Right lung (tissue), 5 donors: Measurements from ENCODE around the gene LIFR. TPM values are rescaled to one million over a fixed set of nuclear protein-coding genes. Genes with fewer than 3 reads are reported as not detected.

Source experiments
- DNase-seq, 2 donors: peaks; one replicate each; pipeline ENCODE4 v3.0.0-alpha.2; 2013
- polyA plus RNA-seq, 5 donors: library from polyadenylated mRNA; unstranded; fragments of 120-200 nt; gene quantifications; one replicate each; pipeline versions ENCODE4 v1.2.1 to v1.2.3, GENCODE V29; 2013; ENCODE audit warnings: inconsistent platforms in 1 of 5, low replicate concordance in 1 of 5; ENCODE audit not compliant: insufficient read length in 5 of 5, insufficient read depth in 1 of 5

Gene LIFR
- polyA plus RNA-seq, 5 donors = 113 to 233 (median 193) TPM

- no peak for DNase-seq
Measured at GRCh38 chr5:38553001-38553521, 3.4 kb downstream of the LIFR start.

- DNase-seq = no peak
Measured at GRCh38 chr5:38551030-38552017, 5.1 kb downstream of the LIFR start.

GRCh38 chr5:38548064-38548759 is 8.2 kb downstream of the LIFR start:
- DNase-seq = no peak

- no peak for DNase-seq
Measured at GRCh38 chr5:38547257-38547656, 9.2 kb downstream of the LIFR start.

DNA sequence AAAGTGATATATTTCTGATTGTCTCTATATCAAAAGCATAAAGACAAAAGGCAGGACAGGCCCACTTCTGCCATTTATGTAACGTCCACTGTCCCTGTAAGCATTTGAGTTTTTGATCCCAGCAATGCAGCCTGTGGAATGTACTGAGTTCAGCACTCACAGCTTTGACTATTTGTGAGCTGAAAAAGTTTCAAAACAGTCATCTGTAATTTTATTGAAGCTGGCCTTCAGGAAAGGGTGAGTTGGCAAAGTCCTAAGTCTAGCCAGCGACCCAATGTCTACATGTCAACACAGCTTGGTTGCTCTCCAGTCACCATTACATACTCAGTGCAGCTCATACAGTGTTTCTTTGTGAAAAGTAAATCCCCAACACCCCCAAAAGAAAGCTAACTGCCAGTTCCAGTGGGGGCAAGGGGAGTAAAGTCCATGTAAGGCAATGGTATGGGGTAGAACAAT is 9.7 kb downstream of the LIFR start:
- DNase-seq = no peak

GRCh38 chr5:38543886-38544285 is 12.6 kb downstream of the LIFR start:
- DNase-seq = no peak

DNA sequence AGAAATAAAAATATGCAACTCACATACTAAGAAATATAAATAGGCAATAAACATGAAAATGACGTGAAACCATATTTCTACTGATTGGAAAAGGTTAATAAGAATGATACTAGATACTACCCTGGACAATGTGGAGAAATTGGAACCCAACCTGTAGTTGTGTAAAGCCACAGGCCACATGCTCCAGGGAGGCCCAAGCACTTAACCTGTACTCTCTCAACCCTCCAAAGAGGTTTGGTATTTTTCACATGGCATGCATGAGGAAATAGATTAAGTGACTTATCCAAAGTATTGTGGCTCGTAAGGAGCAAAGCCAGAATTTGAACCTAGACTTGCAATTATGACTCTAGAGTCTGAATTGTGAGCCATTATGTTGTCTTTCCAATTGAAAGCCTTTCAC is 13.4 kb downstream of the LIFR start:
- no peak for DNase-seq

- no peak for DNase-seq
Measured at GRCh38 chr5:38541174-38541725, 15.2 kb downstream of the LIFR start.

DNA sequence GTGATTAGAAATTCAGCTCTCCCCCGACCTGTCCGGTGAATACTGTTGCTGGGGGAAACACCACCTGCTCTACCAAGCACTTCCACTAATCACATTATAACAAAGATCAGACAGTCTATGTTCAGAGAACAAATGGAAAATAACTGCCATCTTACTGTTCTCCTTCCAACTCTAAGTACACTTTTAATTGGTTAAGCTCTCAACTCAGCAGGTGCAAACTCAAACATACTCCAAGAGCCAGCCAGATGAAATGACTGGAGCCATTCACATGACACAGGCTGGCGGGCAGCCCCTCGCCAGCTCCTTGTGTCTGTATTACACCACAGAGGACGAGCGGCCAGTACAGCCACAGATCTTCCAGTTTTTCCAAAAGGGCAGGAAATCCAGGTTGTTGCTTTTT is 16.1 kb downstream of the LIFR start:
- no peak for DNase-seq

DNA sequence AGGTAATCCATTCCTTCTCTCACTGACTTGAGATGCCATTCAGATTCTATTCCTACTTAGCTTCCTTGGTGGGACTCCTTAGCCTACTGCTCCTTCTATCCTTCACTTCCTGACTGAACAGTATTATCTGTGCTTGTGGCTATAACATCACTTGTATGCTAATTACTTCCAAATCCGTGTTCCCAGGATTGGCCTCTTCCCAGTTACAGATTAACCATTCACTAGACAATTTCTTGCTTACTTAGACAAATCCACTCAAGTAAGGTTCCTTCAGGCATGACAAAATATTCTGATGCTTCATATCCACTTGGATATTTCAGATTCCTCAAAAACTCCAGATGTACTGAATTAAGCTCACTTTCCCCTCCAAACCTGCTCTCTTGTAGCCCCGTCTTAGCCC is 18.3 kb downstream of the LIFR start:
- DNase-seq = no peak

DNA sequence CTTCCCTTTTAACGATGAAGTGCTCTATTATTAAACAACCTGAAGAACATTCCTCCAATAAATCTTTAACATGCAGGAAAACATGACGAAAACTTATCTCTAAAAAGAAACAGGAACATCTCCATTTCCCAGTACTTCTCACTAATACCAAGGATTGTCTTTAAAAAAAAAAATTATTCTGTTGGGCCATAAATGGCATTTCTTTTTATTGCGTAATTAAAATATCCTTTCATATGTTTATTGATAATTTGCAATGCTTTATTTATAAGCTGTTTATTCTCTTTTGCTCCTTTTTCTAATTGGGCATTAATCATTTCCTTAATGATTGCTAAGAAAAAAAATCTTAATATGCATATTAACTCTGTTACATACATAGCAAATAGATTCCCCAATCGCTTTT is 18.9 kb downstream of the LIFR start:
- no peak for DNase-seq

- no peak for DNase-seq
Measured at GRCh38 chr5:38536968-38537367, 19.5 kb downstream of the LIFR start.

DNA sequence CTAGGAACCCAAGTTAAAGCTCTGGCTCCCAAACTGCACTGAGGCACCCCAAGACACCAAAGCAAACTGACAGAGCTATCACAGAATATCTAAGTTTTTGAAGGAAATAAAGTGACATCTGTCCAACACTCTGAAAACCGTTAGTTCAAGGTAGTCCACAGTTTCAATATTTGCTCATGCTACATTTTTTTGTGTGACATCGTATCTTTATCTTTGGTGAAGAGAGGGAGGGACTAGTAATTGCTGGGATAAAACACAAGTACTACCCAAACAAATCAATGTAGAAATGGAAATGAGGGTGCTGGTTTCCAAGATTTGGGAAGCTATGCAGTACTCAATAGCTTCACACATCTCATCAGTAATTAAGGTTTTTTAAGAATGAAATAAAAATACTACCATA is 20.6 kb downstream of the LIFR start:
- DNase-seq = no peak

DNA sequence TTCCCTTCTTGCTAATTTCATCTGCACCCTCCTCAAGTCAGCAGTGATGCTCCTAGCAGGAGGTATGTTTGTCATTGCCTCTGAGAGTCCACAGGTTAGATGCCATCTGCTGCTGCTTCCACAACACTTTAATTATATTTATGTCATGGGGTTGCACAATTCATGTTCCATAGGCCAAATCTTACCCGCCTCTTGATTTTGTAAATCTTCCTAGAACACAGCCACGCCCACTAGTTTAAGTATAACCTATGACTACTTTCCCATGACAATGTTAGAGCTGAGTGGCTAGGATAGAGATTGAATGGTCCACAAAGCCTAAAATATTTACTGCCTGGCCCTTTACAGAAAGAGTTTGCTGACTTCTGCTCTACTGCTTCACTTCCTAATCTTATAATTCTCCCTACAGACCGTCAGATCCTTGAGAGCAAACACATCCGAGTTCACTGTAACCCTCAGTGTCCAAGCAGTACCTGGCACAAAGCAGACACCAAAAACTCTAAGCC is 21.1 kb downstream of the LIFR start:
- DNase-seq = no peak

GRCh38 chr5:38534156-38534453 is 22.3 kb downstream of the LIFR start:
- DNase-seq = no peak

- DNase-seq = no peak
Measured at GRCh38 chr5:38533286-38534155, 22.9 kb downstream of the LIFR start.

- DNase-seq = no peak
Measured at GRCh38 chr5:38532165-38532669, 24.2 kb downstream of the LIFR start.

- no peak for DNase-seq
Measured at GRCh38 chr5:38531518-38531917, 24.9 kb downstream of the LIFR start.

GRCh38 chr5:38529955-38530646 is 26.3 kb downstream of the LIFR start:
- no peak for DNase-seq

- DNase-seq = no peak
Measured at GRCh38 chr5:38528162-38528703, 28.2 kb downstream of the LIFR start.
